Tibial nerve (tissue), 4 donors: Measurements from ENCODE around the gene SIT1. TPM values are rescaled to one million over a fixed set of nuclear protein-coding genes. Genes with fewer than 3 reads are reported as not detected.

Experiments used
- DNase-seq, 2 donors: peaks; one replicate each; pipeline ENCODE4 v3.0.0-alpha.2; 2019; ENCODE audit warnings: low spot score in 2 of 2
- H3K27ac ChIP-seq, 4 donors: fragments of 200-600 bp; sonication (generic) in 3 of 4; one replicate each; pipeline ENCODE4 v1.5.1; 2017 to 2019; ENCODE audit warnings: mild to moderate bottlenecking in 1 of 4
- H3K27me3 ChIP-seq, 2 donors: fragments of 200-600 bp; sonication (generic) in 1 of 2; one replicate each; pipeline versions ENCODE4 v1.5.1 to v1.6.0; 2017 to 2019
- H3K36me3 ChIP-seq, 3 donors: fragments of 200-600 bp; sonication (generic); one replicate each; pipeline ENCODE4 v1.5.1; 2018 to 2019
- H3K4me1 ChIP-seq, 4 donors: fragments of 200-600 bp; sonication (generic) in 3 of 4; one replicate each; pipeline ENCODE4 v1.5.1; 2017 to 2019
- H3K4me3 ChIP-seq, 4 donors: fragments of 200-600 bp; sonication (generic) in 3 of 4; one replicate each; pipeline ENCODE4 v1.5.1; 2017 to 2019; ENCODE audit warnings: mild to moderate bottlenecking in 1 of 4, moderate library complexity in 1 of 4
- H3K9me3 ChIP-seq, 4 donors: fragments of 200-600 bp; sonication (generic) in 3 of 4; one replicate each; pipeline ENCODE4 v1.5.1; 2017 to 2019
- EP300 ChIP-seq, 2 donors: sonication (generic); formaldehyde crosslinking; IDR thresholded peaks; one replicate each; pipeline ENCODE4 v1.6.1; 2017; ENCODE audit warnings: antibody characterized with exemption in 2 of 2, mild to moderate bottlenecking in 1 of 2
- POLR2A ChIP-seq, 2 donors: fragments of 450-650 bp; IDR thresholded peaks; one replicate each; pipeline ENCODE4 v1.6.1; 2017; ENCODE audit warnings: antibody characterized with exemption in 2 of 2, mild to moderate bottlenecking in 2 of 2, moderate library complexity in 2 of 2
- WGBS, 2 donors: methylation state at CpG; one replicate each; pipeline ENCODE4 v1.1.5; 2018; 5-methylcytosine and 5-hydroxymethylcytosine counted together
- total RNA-seq, 4 donors: library from RNA; depleted of rRNA; stranded (reverse); fragments of >200 nt; gene quantifications; one replicate each; pipeline ENCODE4 v1.1.0, GENCODE V29; 2016
- TF ChIP-seq, protein P1 (sequence below), 5 experiments: fragments of 200-600 bp in 3 of 5; fragments of 450-650 bp in 2 of 5; sonication (generic) in 3 of 5; IDR thresholded peaks; one replicate each; pipeline ENCODE4 v1.5.1; 2016 to 2019; ENCODE audit warnings: antibody characterized with exemption in 5 of 5, mild to moderate bottlenecking in 3 of 5, moderate library complexity in 2 of 5

The SIT1 gene
- total RNA-seq, 4 donors from 2014 or later = 0.39 TPM; not detected in 3

DNA sequence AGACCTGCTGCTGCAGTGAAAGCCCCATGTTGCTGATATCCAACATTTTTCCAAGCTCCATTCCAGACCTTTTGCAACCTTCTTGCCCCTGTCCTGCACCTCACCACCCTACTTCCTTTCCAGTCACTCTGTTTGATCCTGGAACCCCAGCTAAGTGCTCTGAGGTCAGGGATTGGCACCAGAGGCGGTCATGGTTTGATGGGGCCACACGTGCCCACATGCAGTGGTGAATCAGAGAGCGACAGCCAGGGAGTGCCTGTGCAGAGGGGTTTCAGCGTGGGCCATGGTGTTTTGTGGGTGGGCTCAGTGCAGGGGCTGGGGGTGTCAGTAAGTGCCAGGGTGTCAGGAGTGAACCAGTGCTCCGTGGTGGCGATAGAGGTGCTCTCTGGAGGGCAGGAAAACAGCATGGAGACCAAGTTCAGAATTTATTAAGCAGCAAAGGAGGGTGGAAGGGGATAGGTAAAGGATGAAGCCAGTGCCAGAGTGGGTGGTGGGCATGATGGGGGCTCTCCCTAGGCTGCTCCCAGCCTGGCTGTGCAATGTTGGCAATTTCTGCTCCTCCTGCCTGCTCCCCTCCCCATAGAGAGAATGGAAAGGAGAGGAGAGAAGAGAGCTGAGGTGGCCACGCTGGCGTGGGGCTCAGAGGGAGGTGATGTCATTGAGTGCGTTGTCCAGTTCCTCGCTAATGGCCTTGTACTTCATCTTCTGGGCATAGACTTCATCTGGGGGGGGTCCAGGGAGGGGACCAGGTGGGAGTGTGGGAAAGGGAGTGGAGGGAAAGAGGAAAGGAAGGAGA is 32.0 kb upstream of the SIT1 start:
- Histone ChIP-seq H3K4me1 (peaks cover 0 to 33% (median 6%) of the 10 kb centered on the region in 4 donors), H3K4me3 (no peak overlapping the region), H3K27me3 (no peaks in the 10 kb centered on the region), H3K36me3 (peaks cover 0 to 47% (median 0%) of the 10 kb centered on the region in 3 donors), H3K27ac (peak overlapping the region in 1 of 4 donors; percentile 7), H3K9me3 (no peaks in the 10 kb centered on the region)
- TF ChIP-seq, protein P1, sequence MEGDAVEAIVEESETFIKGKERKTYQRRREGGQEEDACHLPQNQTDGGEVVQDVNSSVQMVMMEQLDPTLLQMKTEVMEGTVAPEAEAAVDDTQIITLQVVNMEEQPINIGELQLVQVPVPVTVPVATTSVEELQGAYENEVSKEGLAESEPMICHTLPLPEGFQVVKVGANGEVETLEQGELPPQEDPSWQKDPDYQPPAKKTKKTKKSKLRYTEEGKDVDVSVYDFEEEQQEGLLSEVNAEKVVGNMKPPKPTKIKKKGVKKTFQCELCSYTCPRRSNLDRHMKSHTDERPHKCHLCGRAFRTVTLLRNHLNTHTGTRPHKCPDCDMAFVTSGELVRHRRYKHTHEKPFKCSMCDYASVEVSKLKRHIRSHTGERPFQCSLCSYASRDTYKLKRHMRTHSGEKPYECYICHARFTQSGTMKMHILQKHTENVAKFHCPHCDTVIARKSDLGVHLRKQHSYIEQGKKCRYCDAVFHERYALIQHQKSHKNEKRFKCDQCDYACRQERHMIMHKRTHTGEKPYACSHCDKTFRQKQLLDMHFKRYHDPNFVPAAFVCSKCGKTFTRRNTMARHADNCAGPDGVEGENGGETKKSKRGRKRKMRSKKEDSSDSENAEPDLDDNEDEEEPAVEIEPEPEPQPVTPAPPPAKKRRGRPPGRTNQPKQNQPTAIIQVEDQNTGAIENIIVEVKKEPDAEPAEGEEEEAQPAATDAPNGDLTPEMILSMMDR (IDR thresholded peaks at IDR 0.05) = no peak
- TF ChIP-seq POLR2A (IDR thresholded peaks at IDR 0.05) (no peak), EP300 (IDR thresholded peaks at IDR 0.05) (no peak)
- WGBS, 2 donors = 78 to 86% methylated on average over 10 of the region's 10 CpGs
- DNase-seq = no peak

DNA sequence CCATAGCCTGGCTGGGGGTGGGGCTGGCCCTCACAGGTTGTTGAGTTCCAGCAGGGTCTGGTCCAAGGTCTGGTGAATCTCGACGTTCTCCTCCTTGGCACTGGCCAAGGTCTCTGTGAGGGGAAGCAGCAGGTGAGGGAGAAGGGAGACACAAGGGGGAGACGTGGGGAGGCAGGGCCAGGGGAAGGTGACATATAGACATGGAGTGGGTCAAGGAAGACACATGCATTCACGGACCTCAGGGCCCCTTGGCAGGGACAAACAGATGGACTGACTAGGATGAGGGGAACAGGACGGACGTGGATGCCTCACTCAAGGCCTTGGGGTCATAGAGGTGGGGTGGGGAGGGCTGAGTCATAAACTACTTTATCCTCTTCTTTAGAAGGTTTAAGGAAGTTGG is 31.3 kb upstream of the SIT1 start:
- DNase-seq = no peak
- peaks cover 0 to 47% (median 0%) of the 10 kb centered on the region in 3 donors for H3K36me3 ChIP-seq
- TF ChIP-seq, protein P1 (IDR thresholded peaks at IDR 0.05) = no peak
- TF ChIP-seq POLR2A (IDR thresholded peaks at IDR 0.05) (no peak), EP300 (IDR thresholded peaks at IDR 0.05) (no peak)
- H3K27ac ChIP-seq = no peak overlapping the region
- H3K9me3 ChIP-seq = no peaks in the 10 kb centered on the region
- no peaks in the 10 kb centered on the region for H3K27me3 ChIP-seq
- WGBS, 2 donors = 79 to 81% methylated on average over 6 of the region's 6 CpGs
- H3K4me3 ChIP-seq = no peak overlapping the region
- peaks cover 0 to 26% (median 3%) of the 10 kb centered on the region in 4 donors for H3K4me1 ChIP-seq

DNA sequence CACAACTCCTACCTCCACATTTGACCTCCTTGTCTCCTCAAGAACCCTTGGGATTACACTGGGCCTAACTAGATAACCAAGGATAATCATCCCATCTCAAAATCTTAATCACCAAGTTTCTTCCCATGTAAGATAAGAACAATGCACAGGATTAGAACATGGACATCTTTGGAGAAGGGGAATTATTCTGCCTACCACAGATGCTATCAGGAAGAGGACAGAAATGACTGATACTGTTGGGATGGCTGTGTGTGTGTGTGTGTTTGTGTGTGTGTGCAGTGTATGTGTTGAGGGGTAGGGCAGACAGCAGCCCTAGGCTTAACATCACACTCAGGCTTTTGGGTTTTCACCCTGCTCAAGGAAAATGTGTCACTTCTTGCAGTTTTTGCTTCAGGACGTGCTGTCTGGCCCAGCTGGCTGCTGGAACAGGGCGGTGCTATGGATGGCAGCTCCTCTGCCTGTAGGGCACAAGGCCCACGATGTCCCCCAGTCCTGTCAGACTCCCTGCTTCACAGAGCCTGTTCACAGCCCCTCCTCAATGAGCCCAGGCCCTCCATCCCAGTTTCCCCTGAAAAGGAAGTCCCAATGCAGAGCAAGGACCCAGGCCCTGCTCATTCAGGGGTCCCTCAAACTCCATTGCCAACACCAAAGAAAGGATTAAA is 30.7 kb upstream of the SIT1 start:
- H3K4me3 ChIP-seq = no peak overlapping the region
- 31 to 70% methylated on average over 3 of the region's 3 CpGs for WGBS, 2 donors
- no peak for TF ChIP-seq EP300 (IDR thresholded peaks at IDR 0.05)
- TF ChIP-seq, protein P1 (IDR thresholded peaks at IDR 0.05) = no peak
- TF ChIP-seq POLR2A (IDR thresholded peaks at IDR 0.05) = no peak
- no peak for DNase-seq
- H3K4me1 ChIP-seq = peaks cover 0 to 21% (median 3%) of the 10 kb centered on the region in 4 donors
- no peaks in the 10 kb centered on the region for H3K27me3 ChIP-seq
- H3K9me3 ChIP-seq = no peaks in the 10 kb centered on the region
- peaks cover 0 to 47% (median 0%) of the 10 kb centered on the region in 3 donors for H3K36me3 ChIP-seq
- no peak overlapping the region for H3K27ac ChIP-seq

DNA sequence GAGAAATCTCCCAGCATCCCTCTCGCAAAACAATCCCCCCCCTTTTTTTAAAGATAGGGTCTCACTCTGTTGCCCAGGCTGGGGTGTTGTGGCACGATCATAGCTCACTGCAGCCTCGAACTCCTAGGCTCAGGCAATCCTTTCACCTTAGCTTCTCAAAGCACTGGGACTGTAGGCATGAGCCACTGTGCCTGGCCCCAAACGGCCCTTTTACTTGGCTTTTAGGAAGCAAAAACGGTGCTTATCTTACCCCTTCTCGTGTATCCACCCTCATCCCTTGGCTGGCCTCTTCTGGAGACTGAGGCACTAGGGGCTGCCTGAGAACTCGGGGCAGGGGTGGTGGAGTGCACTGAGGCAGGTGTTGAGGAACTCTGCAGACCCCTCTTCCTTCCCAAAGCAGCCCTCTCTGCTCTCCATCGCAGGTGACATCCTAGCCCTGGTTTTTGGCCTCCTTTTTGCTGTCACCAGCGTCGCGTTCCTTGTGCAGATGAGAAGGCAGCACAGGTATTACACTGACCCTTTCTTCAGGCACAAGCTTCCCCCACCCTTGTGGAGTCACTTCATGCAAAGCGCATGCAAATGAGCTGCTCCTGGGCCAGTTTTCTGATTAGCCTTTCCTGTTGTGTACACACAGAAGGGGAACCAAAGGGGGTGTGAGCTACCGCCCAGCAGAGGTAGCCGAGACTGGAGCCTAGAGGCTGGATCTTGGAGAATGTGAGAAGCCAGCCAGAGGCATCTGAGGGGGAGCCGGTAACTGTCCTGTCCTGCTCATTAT is 29.8 kb upstream of the SIT1 start:
- Histone ChIP-seq H3K36me3 (peaks cover 0 to 40% (median 0%) of the 10 kb centered on the region in 3 donors), H3K27ac (no peak overlapping the region), H3K4me1 (peaks cover 0 to 21% (median 7%) of the 10 kb centered on the region in 4 donors), H3K27me3 (no peaks in the 10 kb centered on the region), H3K4me3 (no peak overlapping the region), H3K9me3 (no peaks in the 10 kb centered on the region)
- TF ChIP-seq EP300 (IDR thresholded peaks at IDR 0.05) = no peak
- TF ChIP-seq, protein P1 (IDR thresholded peaks at IDR 0.05) = no peak
- no peak for TF ChIP-seq POLR2A (IDR thresholded peaks at IDR 0.05)
- DNase-seq = no peak
- WGBS, 2 donors = 52 to 54% methylated on average over 15 of the region's 15 CpGs
